Memory B cell (primary cell): Measurements from ENCODE around the gene AK9.

Source experiments
- ATAC-seq: fragments of 150-1000 bp; cut with Tn5 transposase; 2 replicates; pipeline ENCODE4 v1.10.0; 2021; ENCODE audit warnings: low read depth, mild to moderate bottlenecking, moderate library complexity
- DNase-seq, 2 donors: peaks; one replicate each; pipeline ENCODE4 v3.0.0; 2022; ENCODE audit warnings: low spot score in 2 of 2
- H3K27ac Mint-ChIP-seq: one replicate; pipeline ENCODE4 v1.8.0; 2022; ENCODE audit warnings: mild to moderate bottlenecking, moderate library complexity, mixed read lengths
- H3K27me3 Mint-ChIP-seq: one replicate; pipeline ENCODE4 v1.8.0; 2022; ENCODE audit warnings: mixed read lengths
- H3K36me3 Mint-ChIP-seq: one replicate; pipeline ENCODE4 v1.8.0; 2022; ENCODE audit warnings: mild to moderate bottlenecking, mixed read lengths
- H3K4me1 Mint-ChIP-seq: one replicate; pipeline ENCODE4 v1.8.0; 2022; ENCODE audit warnings: mixed read lengths
- H3K4me3 Mint-ChIP-seq: one replicate; pipeline ENCODE4 v1.8.0; 2022; ENCODE audit warnings: mild to moderate bottlenecking, moderate library complexity, mixed read lengths
- H3K9me3 Mint-ChIP-seq: one replicate; pipeline ENCODE4 v1.8.0; 2022; ENCODE audit warnings: mixed read lengths

Gene AK9

GRCh38 chr6:109454496-109455436 lies 236.2 kb downstream of the AK9 start:
- Mint-ChIP-seq H3K27ac (peak overlapping the region; percentile 100), H3K36me3 (peaks cover 8% of the 10 kb centered on the region), H3K4me3 (peak overlapping the region; percentile 99), H3K4me1 (peaks cover 48% of the 10 kb centered on the region), H3K27me3 (no peaks in the 10 kb centered on the region), H3K9me3 (no peaks in the 10 kb centered on the region)
- peak; percentile 61 for ATAC-seq
- peak; percentile 82 to 87 for DNase-seq

- H3K4me1 Mint-ChIP-seq: peaks cover 47% of the 10 kb centered on the region
- DNase-seq (no peak), ATAC-seq (no peak)
- H3K9me3 Mint-ChIP-seq: no peaks in the 10 kb centered on the region
- H3K36me3 Mint-ChIP-seq: peaks cover 9% of the 10 kb centered on the region
- peak overlapping the region; percentile 100 for H3K27ac Mint-ChIP-seq
- H3K4me3 Mint-ChIP-seq: peak overlapping the region; percentile 99
- no peaks in the 10 kb centered on the region for H3K27me3 Mint-ChIP-seq
Observed at GRCh38 chr6:109453594-109454495, 237.2 kb downstream of the AK9 start.

GRCh38 chr6:109453156-109453555 lies 237.8 kb downstream of the AK9 start:
- H3K4me1 Mint-ChIP-seq: peaks cover 46% of the 10 kb centered on the region
- H3K4me3 Mint-ChIP-seq: no peak overlapping the region
- no peaks in the 10 kb centered on the region for H3K27me3 Mint-ChIP-seq
- no peaks in the 10 kb centered on the region for H3K9me3 Mint-ChIP-seq
- ATAC-seq (no peak), DNase-seq (no peak)
- H3K27ac Mint-ChIP-seq: peak overlapping the region; percentile 100
- peaks cover 9% of the 10 kb centered on the region for H3K36me3 Mint-ChIP-seq

GRCh38 chr6:109452181-109452580 lies 238.8 kb downstream of the AK9 start:
- Mint-ChIP-seq H3K4me1 (peaks cover 50% of the 10 kb centered on the region), H3K36me3 (peaks cover 9% of the 10 kb centered on the region)
- no peak for ATAC-seq

GRCh38 chr6:109451376-109451775 lies 239.6 kb downstream of the AK9 start:
- DNase-seq (no peak), ATAC-seq (no peak)
- Mint-ChIP-seq H3K36me3 (peaks cover 12% of the 10 kb centered on the region), H3K4me3 (no peak overlapping the region), H3K27me3 (no peaks in the 10 kb centered on the region), H3K27ac (peak overlapping the region; percentile 100), H3K4me1 (peaks cover 45% of the 10 kb centered on the region), H3K9me3 (no peaks in the 10 kb centered on the region)

More at GRCh38 chr6:109452181-109452580, 238.8 kb downstream of the AK9 start:
- Mint-ChIP-seq H3K4me3 (peak overlapping the region; percentile 11), H3K27ac (peak overlapping the region; percentile 100), H3K27me3 (no peaks in the 10 kb centered on the region), H3K9me3 (no peaks in the 10 kb centered on the region)
- DNase-seq: no peak

GRCh38 chr6:109450801-109451200 lies 240.2 kb downstream of the AK9 start:
- DNase-seq: no peak
- ATAC-seq: no peak
- peak overlapping the region; percentile 60 for H3K27ac Mint-ChIP-seq
- peaks cover 42% of the 10 kb centered on the region for H3K4me1 Mint-ChIP-seq
- H3K4me3 Mint-ChIP-seq: peak overlapping the region; percentile 5
- no peaks in the 10 kb centered on the region for H3K27me3 Mint-ChIP-seq
- no peaks in the 10 kb centered on the region for H3K9me3 Mint-ChIP-seq
- peaks cover 12% of the 10 kb centered on the region for H3K36me3 Mint-ChIP-seq

- ATAC-seq: peak; percentile 19
- no peak for DNase-seq
- Mint-ChIP-seq H3K4me3 (peak overlapping the region; percentile 31), H3K36me3 (peaks cover 17% of the 10 kb centered on the region), H3K9me3 (no peaks in the 10 kb centered on the region), H3K27me3 (no peaks in the 10 kb centered on the region), H3K27ac (peak overlapping the region; percentile 83), H3K4me1 (peaks cover 45% of the 10 kb centered on the region)
Observed at GRCh38 chr6:109449795-109450673, 241.0 kb downstream of the AK9 start.

GRCh38 chr6:109449064-109449794 lies 241.8 kb downstream of the AK9 start:
- ATAC-seq (no peak), DNase-seq (no peak)
- Mint-ChIP-seq H3K4me1 (peaks cover 44% of the 10 kb centered on the region), H3K4me3 (no peak overlapping the region), H3K27me3 (no peaks in the 10 kb centered on the region), H3K9me3 (no peaks in the 10 kb centered on the region), H3K27ac (peak overlapping the region; percentile 83), H3K36me3 (peaks cover 15% of the 10 kb centered on the region)

- Mint-ChIP-seq H3K36me3 (peaks cover 15% of the 10 kb centered on the region), H3K27me3 (no peaks in the 10 kb centered on the region), H3K27ac (peak overlapping the region; percentile 83)
Observed at GRCh38 chr6:109448615-109449014, 242.4 kb downstream of the AK9 start.

GRCh38 chr6:109447878-109448555 lies 243.0 kb downstream of the AK9 start:
- Mint-ChIP-seq H3K27me3 (no peaks in the 10 kb centered on the region), H3K9me3 (no peaks in the 10 kb centered on the region), H3K36me3 (peaks cover 18% of the 10 kb centered on the region), H3K4me3 (no peak overlapping the region), H3K4me1 (peaks cover 46% of the 10 kb centered on the region), H3K27ac (peak overlapping the region; percentile 83)
- ATAC-seq: peak; percentile 42
- peak in 1 of 2 donors; percentile 41 for DNase-seq

More at GRCh38 chr6:109448615-109449014, 242.4 kb downstream of the AK9 start:
- peaks cover 40% of the 10 kb centered on the region for H3K4me1 Mint-ChIP-seq
- DNase-seq (no peak), ATAC-seq (no peak)
- no peaks in the 10 kb centered on the region for H3K9me3 Mint-ChIP-seq
- H3K4me3 Mint-ChIP-seq: no peak overlapping the region

- Mint-ChIP-seq H3K27ac (peak overlapping the region; percentile 83), H3K4me1 (peaks cover 49% of the 10 kb centered on the region), H3K4me3 (no peak overlapping the region), H3K9me3 (no peaks in the 10 kb centered on the region), H3K36me3 (peaks cover 18% of the 10 kb centered on the region), H3K27me3 (no peaks in the 10 kb centered on the region)
- no peak for ATAC-seq
- no peak for DNase-seq
Observed at GRCh38 chr6:109447087-109447486, 243.9 kb downstream of the AK9 start.

GRCh38 chr6:109446541-109446940 lies 244.5 kb downstream of the AK9 start:
- Mint-ChIP-seq H3K9me3 (no peaks in the 10 kb centered on the region), H3K27ac (no peak overlapping the region), H3K27me3 (no peaks in the 10 kb centered on the region), H3K36me3 (peaks cover 17% of the 10 kb centered on the region), H3K4me1 (peaks cover 54% of the 10 kb centered on the region), H3K4me3 (no peak overlapping the region)
- no peak for ATAC-seq
- DNase-seq: no peak
